Neural cell (in vitro differentiated cells): ENCODE measurements around the gene FGF4. TPM values are rescaled to one million over a fixed set of nuclear protein-coding genes. Genes with fewer than 3 reads are reported as not detected.
"Not testable (repeated sequence)": the region's sequence is repeated elsewhere in the genome, so short reads cannot be mapped to it uniquely, and the experiment has no call there.

Experiments used
- H2AFZ ChIP-seq: fragments of 200-600, 300-800 bp; sonication (generic), shearing (Covaris generic); 2 replicates; pipeline ENCODE4 v1.6.0; 2014; ENCODE audit warnings: low read depth, mild to moderate bottlenecking, antibody characterized with exemption, low read length, moderate library complexity
- H3F3A ChIP-seq: fragments of 200-600 bp; shearing (Covaris generic); 2 replicates; pipeline ENCODE4 v1.6.1; 2016; ENCODE audit warnings: mild to moderate bottlenecking, moderate library complexity, mixed read lengths, antibody characterized with exemption, low read length; ENCODE audit not compliant: insufficient read depth, poor library complexity, severe bottlenecking
- H3K27ac ChIP-seq: fragments of 200-600, 300-800 bp; sonication (generic), shearing (Covaris generic); 2 replicates; pipeline ENCODE4 v1.5.1; 2014; ENCODE audit warnings: mild to moderate bottlenecking, low read length, moderate library complexity
- H3K27me3 ChIP-seq: fragments of 300-800, 200-600 bp; sonication (generic), shearing (Covaris generic); 2 replicates; pipeline ENCODE4 v1.6.0; 2014; ENCODE audit warnings: mild to moderate bottlenecking, low read depth, low read length, moderate library complexity; ENCODE audit not compliant: insufficient read depth
- H3K36me3 ChIP-seq: fragments of 300-800, 200-600 bp; sonication (generic), shearing (Covaris generic); 2 replicates; pipeline ENCODE4 v1.5.1; 2014; ENCODE audit warnings: mild to moderate bottlenecking, antibody characterized with exemption, low read length, moderate library complexity; ENCODE audit not compliant: insufficient read depth
- H3K4me2 ChIP-seq: fragments of 300-800, 200-600 bp; sonication (generic), shearing (Covaris generic); 2 replicates; pipeline ENCODE4 v1.6.0; 2014; ENCODE audit warnings: mild to moderate bottlenecking, low read length
- H3K4me3 ChIP-seq: fragments of 300-800, 200-600 bp; sonication (generic), shearing (Covaris generic); 2 replicates; pipeline ENCODE4 v1.5.1; 2014; ENCODE audit warnings: mild to moderate bottlenecking, low read length, moderate library complexity
- H3K79me2 ChIP-seq: fragments of 200-600 bp; shearing (Covaris generic); replicated peaks from 2 replicates; pipeline ENCODE4 v1.6.0; 2014; ENCODE audit warnings: mild to moderate bottlenecking, low read length, moderate library complexity; ENCODE audit not compliant: insufficient read depth
- H3K9ac ChIP-seq: fragments of 300-800, 200-600 bp; sonication (generic), shearing (Covaris generic); 2 replicates; pipeline ENCODE4 v1.6.1; 2016; ENCODE audit warnings: mild to moderate bottlenecking, low read length, mixed read lengths
- H3K9me2 ChIP-seq: fragments of 200-600 bp; shearing (Covaris generic); 2 replicates; pipeline ENCODE4 v1.6.1; 2016; ENCODE audit warnings: mild to moderate bottlenecking, low read length, mixed read lengths; ENCODE audit not compliant: insufficient read depth
- H3K9me3 ChIP-seq: fragments of 200-600, 300-800 bp; sonication (generic), shearing (Covaris generic); 2 replicates; pipeline ENCODE4 v1.6.1; 2016; ENCODE audit warnings: mild to moderate bottlenecking, mixed run types, low read length, moderate library complexity, mixed read lengths
- H4K20me1 ChIP-seq: fragments of 200-600 bp; shearing (Covaris generic); 2 replicates; pipeline ENCODE4 v1.6.1; 2016; ENCODE audit warnings: mild to moderate bottlenecking, mixed run types; ENCODE audit not compliant: insufficient read depth
- EP300 ChIP-seq: fragments of 450-650 bp; conservative IDR thresholded peaks from 2 replicates; pipeline ENCODE4 v1.6.1; 2014; ENCODE audit warnings: antibody characterized with exemption, mild to moderate bottlenecking, moderate library complexity; ENCODE audit not compliant: poor library complexity, severe bottlenecking
- EZH2 ChIP-seq: fragments of 200-600, 300-800 bp; shearing (Covaris generic), sonication (generic); IDR thresholded peaks from 2 replicates; pipeline ENCODE4 v1.6.1; 2014; ENCODE audit warnings: antibody characterized with exemption, low read length, borderline replicate concordance, mild to moderate bottlenecking; ENCODE audit not compliant: insufficient read depth, poor library complexity, severe bottlenecking
- MXI1 ChIP-seq: fragments of 450-650 bp; conservative IDR thresholded peaks from 2 replicates; pipeline ENCODE4 v1.6.1; 2014; ENCODE audit warnings: antibody characterized with exemption, mild to moderate bottlenecking; ENCODE audit not compliant: poor library complexity, severe bottlenecking
- POLR2AphosphoS5 ChIP-seq: IDR thresholded peaks from 2 replicates; pipeline ENCODE4 v1.6.1; 2012
- RAD21 ChIP-seq: fragments of 450-650 bp; conservative IDR thresholded peaks from 2 replicates; pipeline ENCODE4 v1.6.1; 2014; ENCODE audit warnings: antibody characterized with exemption, mild to moderate bottlenecking, moderate library complexity
- SMC3 ChIP-seq: fragments of 450-650 bp; conservative IDR thresholded peaks from 2 replicates; pipeline ENCODE4 v1.6.1; 2014; ENCODE audit warnings: antibody characterized with exemption, mild to moderate bottlenecking, moderate library complexity; ENCODE audit not compliant: poor library complexity
- TAF1 ChIP-seq: IDR thresholded peaks from 2 replicates; pipeline ENCODE4 v1.6.1; 2012; ENCODE audit warnings: low read depth
- polyA plus RNA-seq: library from polyadenylated mRNA; depleted of rRNA; stranded (reverse); fragments of >200 nt; gene quantifications from 2 replicates; pipeline ENCODE4 v1.2.3, GENCODE V29; 2014
- TF ChIP-seq, protein P1 (sequence below): IDR thresholded peaks from 2 replicates; pipeline ENCODE4 v1.6.1; 2012; ENCODE audit warnings: borderline replicate concordance
- TF ChIP-seq, protein P2 (sequence below): fragments of 450-650 bp; IDR thresholded peaks from 2 replicates; pipeline ENCODE4 v1.5.1; 2014; ENCODE audit warnings: antibody characterized with exemption, mild to moderate bottlenecking, moderate library complexity; ENCODE audit not compliant: poor library complexity, severe bottlenecking

FGF4 gene
- polyA plus RNA-seq, 1 donor from 2014 or later: not detected

DNA sequence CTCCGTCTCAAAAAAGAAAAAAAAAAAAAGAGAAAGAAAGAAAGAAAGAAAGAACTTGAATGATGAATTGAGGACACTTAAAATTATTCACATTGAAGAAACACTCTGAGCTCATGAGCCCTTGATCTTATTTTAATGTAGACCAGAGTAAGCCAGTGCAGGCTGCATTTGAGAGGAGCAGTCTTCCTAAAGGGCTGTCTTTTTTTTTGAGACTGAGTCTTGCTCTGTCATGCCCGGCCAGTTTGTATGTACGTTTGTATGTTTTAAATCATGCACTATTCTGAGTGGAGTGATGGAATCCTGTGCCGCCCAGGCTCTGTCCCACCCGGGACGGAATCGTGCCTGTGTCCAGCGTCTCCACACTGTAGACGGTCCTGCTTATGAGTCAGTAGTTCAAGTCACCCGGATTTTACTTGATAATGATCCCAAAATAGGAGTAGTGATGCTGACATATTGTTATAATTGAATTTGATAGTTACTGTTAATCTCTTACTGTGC lies 9.6 kb downstream of the FGF4 start:
- Histone ChIP-seq H3K4me3 (no peak overlapping the region), H4K20me1 (no peaks in the 10 kb centered on the region), H3K4me2 (no peak overlapping the region), H3K9me2 (no peaks in the 10 kb centered on the region), H3K27ac (no peak overlapping the region), H3F3A (no peaks in the 10 kb centered on the region), H3K79me2 (no peaks in the 10 kb centered on the region), H3K9ac (no peak overlapping the region), H2AFZ (no peak overlapping the region), H3K36me3 (no peaks in the 10 kb centered on the region), H3K27me3 (no peaks in the 10 kb centered on the region), H3K9me3 (no peaks in the 10 kb centered on the region)
- no peak for TF ChIP-seq MXI1
- TF ChIP-seq POLR2AphosphoS5: no peak
- TF ChIP-seq SMC3: no peak
- TF ChIP-seq EP300: no peak
- TF ChIP-seq, protein P1, sequence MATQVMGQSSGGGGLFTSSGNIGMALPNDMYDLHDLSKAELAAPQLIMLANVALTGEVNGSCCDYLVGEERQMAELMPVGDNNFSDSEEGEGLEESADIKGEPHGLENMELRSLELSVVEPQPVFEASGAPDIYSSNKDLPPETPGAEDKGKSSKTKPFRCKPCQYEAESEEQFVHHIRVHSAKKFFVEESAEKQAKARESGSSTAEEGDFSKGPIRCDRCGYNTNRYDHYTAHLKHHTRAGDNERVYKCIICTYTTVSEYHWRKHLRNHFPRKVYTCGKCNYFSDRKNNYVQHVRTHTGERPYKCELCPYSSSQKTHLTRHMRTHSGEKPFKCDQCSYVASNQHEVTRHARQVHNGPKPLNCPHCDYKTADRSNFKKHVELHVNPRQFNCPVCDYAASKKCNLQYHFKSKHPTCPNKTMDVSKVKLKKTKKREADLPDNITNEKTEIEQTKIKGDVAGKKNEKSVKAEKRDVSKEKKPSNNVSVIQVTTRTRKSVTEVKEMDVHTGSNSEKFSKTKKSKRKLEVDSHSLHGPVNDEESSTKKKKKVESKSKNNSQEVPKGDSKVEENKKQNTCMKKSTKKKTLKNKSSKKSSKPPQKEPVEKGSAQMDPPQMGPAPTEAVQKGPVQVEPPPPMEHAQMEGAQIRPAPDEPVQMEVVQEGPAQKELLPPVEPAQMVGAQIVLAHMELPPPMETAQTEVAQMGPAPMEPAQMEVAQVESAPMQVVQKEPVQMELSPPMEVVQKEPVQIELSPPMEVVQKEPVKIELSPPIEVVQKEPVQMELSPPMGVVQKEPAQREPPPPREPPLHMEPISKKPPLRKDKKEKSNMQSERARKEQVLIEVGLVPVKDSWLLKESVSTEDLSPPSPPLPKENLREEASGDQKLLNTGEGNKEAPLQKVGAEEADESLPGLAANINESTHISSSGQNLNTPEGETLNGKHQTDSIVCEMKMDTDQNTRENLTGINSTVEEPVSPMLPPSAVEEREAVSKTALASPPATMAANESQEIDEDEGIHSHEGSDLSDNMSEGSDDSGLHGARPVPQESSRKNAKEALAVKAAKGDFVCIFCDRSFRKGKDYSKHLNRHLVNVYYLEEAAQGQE: no peak
- TF ChIP-seq, protein P2, sequence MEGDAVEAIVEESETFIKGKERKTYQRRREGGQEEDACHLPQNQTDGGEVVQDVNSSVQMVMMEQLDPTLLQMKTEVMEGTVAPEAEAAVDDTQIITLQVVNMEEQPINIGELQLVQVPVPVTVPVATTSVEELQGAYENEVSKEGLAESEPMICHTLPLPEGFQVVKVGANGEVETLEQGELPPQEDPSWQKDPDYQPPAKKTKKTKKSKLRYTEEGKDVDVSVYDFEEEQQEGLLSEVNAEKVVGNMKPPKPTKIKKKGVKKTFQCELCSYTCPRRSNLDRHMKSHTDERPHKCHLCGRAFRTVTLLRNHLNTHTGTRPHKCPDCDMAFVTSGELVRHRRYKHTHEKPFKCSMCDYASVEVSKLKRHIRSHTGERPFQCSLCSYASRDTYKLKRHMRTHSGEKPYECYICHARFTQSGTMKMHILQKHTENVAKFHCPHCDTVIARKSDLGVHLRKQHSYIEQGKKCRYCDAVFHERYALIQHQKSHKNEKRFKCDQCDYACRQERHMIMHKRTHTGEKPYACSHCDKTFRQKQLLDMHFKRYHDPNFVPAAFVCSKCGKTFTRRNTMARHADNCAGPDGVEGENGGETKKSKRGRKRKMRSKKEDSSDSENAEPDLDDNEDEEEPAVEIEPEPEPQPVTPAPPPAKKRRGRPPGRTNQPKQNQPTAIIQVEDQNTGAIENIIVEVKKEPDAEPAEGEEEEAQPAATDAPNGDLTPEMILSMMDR: no peak
- TF ChIP-seq TAF1: no peak
- TF ChIP-seq RAD21: no peak
- TF ChIP-seq EZH2: no peak

DNA sequence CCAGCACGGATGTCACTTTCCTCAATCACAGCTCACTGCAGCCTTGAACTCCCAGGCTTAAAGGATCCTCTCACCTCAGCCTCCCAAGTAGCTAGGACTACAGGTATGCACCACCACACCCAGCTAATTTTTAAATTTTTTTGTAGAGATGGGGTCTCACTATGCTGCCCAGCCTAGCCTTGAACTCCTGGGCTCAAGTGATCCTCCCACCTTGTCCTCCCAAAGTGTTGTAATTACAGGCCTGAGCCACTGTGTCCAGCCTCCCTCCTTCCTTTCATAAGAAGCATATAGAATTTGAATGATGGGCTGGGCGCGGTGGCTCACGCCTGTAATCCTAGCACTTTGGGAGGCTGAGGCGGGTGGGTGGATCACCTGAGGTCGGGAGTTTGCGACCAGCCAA lies 10.2 kb downstream of the FGF4 start:
- not testable (repeated sequence) for H3K4me2 ChIP-seq, H4K20me1 ChIP-seq, H3K9ac ChIP-seq, H3K9me3 ChIP-seq, H3K27ac ChIP-seq, H3F3A ChIP-seq, H2AFZ ChIP-seq, H3K27me3 ChIP-seq, H3K9me2 ChIP-seq, H3K36me3 ChIP-seq, H3K4me3 ChIP-seq, H3K79me2 ChIP-seq

DNA sequence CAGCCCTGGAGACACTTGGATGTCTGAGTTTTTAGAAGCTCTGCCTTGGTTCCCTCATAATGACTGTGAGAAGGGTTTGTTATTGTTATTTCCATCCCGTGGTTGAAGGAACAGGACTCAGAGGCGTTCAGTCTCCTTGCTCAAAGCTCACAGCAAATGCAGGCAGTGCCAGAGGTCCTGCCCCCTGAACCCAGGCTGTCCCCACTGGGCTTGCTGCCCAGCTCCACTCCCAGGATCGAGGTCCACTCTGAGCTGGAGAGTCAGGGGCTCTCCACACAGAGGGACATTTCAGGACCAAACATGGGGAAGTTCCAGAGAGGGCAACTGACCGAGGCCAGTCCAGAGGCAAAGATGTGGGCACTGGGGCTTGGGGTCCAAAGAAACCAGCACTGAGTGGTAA lies 14.8 kb downstream of the FGF4 start:
- no peaks in the 10 kb centered on the region for H3K79me2 ChIP-seq
- no peak overlapping the region for H3K4me2 ChIP-seq
- H3K9ac ChIP-seq: no peak overlapping the region
- no peaks in the 10 kb centered on the region for H3F3A ChIP-seq
- no peaks in the 10 kb centered on the region for H4K20me1 ChIP-seq
- no peaks in the 10 kb centered on the region for H3K36me3 ChIP-seq
- TF ChIP-seq, protein P2: no peak
- TF ChIP-seq MXI1 (no peak), SMC3 (no peak), RAD21 (no peak), TAF1 (no peak), POLR2AphosphoS5 (no peak), EZH2 (no peak), EP300 (no peak)
- TF ChIP-seq, protein P1: no peak
- no peaks in the 10 kb centered on the region for H3K9me2 ChIP-seq
- no peak overlapping the region for H2AFZ ChIP-seq
- H3K4me3 ChIP-seq: no peak overlapping the region
- no peak overlapping the region for H3K27ac ChIP-seq
- no peaks in the 10 kb centered on the region for H3K27me3 ChIP-seq
- no peaks in the 10 kb centered on the region for H3K9me3 ChIP-seq
